ENCODE measurements around the gene RNF34.

RNF34 gene

GRCh38 chr12:121391619-121392324, 8.1 kb upstream of the RNF34 start:
- no peak for DNase-seq

- DNase-seq = no peak
These were observed 7.6 kb upstream of the RNF34 start for GRCh38 chr12:121392325-121392716.

- no peak for DNase-seq
These were observed 2.4 kb upstream of the RNF34 start for GRCh38 chr12:121397521-121397920.

- DNase-seq = no peak
These were observed 1.6 kb upstream of the RNF34 start for GRCh38 chr12:121398355-121398754.

- no peak for DNase-seq
These were observed 618 bp downstream of the RNF34 start for GRCh38 chr12:121400332-121401139.

GRCh38 chr12:121403721-121404120, 3.8 kb downstream of the RNF34 start:
- no peak for DNase-seq

GRCh38 chr12:121404734-121405133, 4.8 kb downstream of the RNF34 start:
- no peak for DNase-seq

GRCh38 chr12:121405211-121405610, 5.3 kb downstream of the RNF34 start:
- DNase-seq = no peak

GRCh38 chr12:121413917-121414316, 14.0 kb downstream of the RNF34 start:
- no peak for DNase-seq

GRCh38 chr12:121417847-121418246, 17.9 kb downstream of the RNF34 start:
- no peak for DNase-seq

- no peak for DNase-seq
These were observed 20.2 kb downstream of the RNF34 start for GRCh38 chr12:121420109-121420508.

GRCh38 chr12:121423253-121423652, 23.3 kb downstream of the RNF34 start:
- no peak for DNase-seq

GRCh38 chr12:121423682-121424623, 24.0 kb downstream of the RNF34 start:
- no peak for DNase-seq

GRCh38 chr12:121424624-121424975, 24.7 kb downstream of the RNF34 start:
- DNase-seq = no peak

- DNase-seq = no peak
These were observed 27.7 kb downstream of the RNF34 start for GRCh38 chr12:121427556-121428050.

GRCh38 chr12:121428883-121429282, 29.0 kb downstream of the RNF34 start:
- no peak for DNase-seq

- no peak for DNase-seq
These were observed 31.0 kb downstream of the RNF34 start for GRCh38 chr12:121430833-121431415.

GRCh38 chr12:121432740-121433480, 33.0 kb downstream of the RNF34 start:
- DNase-seq = no peak

- DNase-seq = no peak
These were observed 36.8 kb downstream of the RNF34 start for GRCh38 chr12:121436706-121437105.

- no peak for DNase-seq
These were observed 39.0 kb downstream of the RNF34 start for GRCh38 chr12:121438905-121439304.

- no peak for DNase-seq
These were observed 39.8 kb downstream of the RNF34 start for GRCh38 chr12:121439715-121440114.

- no peak for DNase-seq
These were observed 40.9 kb downstream of the RNF34 start for GRCh38 chr12:121440768-121441167.

Measured in femur (tissue), 1 donor.